GM12891 (cell line): ENCODE data around the gene MRPL20.

ENCODE experiments used
- POLR2A ChIP-seq: IDR thresholded peaks from 2 replicates; pipeline ENCODE4 v1.6.1; 2011; ENCODE audit warnings: low read depth, low read length, control low read depth
- POLR2AphosphoS5 ChIP-seq: IDR thresholded peaks from 2 replicates; pipeline ENCODE4 v1.6.1; 2011; ENCODE audit warnings: low read depth, low read length, control low read depth
- SPI1 ChIP-seq: IDR thresholded peaks from 2 replicates; pipeline ENCODE4 v1.6.1; 2011; ENCODE audit warnings: low read depth, low read length, control low read depth
- TAF1 ChIP-seq: IDR thresholded peaks from 2 replicates; pipeline ENCODE4 v1.6.1; 2011; ENCODE audit warnings: low read depth, low read length, control low read depth

GRCh38 chr1:1376551-1377226 lies 30.4 kb downstream of the MRPL20 start:
- no peak for TF ChIP-seq POLR2A
- TF ChIP-seq POLR2AphosphoS5, result no peak
- no peak for TF ChIP-seq TAF1
- no peak for TF ChIP-seq SPI1
